ENCODE results near the gene PPP6R2.
A peak's percentile ranks its signal among the peaks of the same experiment; 100 is the strongest.

PPP6R2 gene

DNA sequence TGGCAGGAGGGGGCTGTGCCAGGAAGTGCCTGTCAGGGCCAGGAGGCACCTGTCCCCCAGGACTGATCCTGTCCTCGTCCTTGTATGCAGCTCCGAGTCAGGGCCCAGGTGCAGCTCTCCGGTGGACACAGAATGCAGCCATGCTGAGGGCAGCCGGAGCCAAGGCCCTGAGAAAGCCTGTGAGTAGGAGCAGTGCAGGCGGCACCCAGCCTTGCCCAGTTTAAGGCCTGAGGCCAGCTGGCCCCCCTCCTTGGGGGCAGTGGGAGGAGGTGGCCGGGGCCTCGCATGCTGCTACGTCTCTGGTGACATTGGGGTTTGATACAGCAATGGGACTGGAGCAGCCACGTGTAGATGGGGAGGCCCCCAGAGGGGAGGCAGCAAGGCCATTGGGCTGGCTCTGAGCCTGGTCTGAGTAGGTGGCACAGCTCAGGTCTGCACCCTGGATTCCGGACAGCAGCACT is 96.8 kb downstream of the PPP6R2 start (continued):
- TF ChIP-seq, protein P1, sequence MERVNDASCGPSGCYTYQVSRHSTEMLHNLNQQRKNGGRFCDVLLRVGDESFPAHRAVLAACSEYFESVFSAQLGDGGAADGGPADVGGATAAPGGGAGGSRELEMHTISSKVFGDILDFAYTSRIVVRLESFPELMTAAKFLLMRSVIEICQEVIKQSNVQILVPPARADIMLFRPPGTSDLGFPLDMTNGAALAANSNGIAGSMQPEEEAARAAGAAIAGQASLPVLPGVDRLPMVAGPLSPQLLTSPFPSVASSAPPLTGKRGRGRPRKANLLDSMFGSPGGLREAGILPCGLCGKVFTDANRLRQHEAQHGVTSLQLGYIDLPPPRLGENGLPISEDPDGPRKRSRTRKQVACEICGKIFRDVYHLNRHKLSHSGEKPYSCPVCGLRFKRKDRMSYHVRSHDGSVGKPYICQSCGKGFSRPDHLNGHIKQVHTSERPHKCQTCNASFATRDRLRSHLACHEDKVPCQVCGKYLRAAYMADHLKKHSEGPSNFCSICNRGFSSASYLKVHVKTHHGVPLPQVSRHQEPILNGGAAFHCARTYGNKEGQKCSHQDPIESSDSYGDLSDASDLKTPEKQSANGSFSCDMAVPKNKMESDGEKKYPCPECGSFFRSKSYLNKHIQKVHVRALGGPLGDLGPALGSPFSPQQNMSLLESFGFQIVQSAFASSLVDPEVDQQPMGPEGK (tag by site-specific recombination; IDR thresholded peaks at IDR 0.05), result 0 out of 2 replicates have a peak, but pooled peaks have one; percentile 10

DNA sequence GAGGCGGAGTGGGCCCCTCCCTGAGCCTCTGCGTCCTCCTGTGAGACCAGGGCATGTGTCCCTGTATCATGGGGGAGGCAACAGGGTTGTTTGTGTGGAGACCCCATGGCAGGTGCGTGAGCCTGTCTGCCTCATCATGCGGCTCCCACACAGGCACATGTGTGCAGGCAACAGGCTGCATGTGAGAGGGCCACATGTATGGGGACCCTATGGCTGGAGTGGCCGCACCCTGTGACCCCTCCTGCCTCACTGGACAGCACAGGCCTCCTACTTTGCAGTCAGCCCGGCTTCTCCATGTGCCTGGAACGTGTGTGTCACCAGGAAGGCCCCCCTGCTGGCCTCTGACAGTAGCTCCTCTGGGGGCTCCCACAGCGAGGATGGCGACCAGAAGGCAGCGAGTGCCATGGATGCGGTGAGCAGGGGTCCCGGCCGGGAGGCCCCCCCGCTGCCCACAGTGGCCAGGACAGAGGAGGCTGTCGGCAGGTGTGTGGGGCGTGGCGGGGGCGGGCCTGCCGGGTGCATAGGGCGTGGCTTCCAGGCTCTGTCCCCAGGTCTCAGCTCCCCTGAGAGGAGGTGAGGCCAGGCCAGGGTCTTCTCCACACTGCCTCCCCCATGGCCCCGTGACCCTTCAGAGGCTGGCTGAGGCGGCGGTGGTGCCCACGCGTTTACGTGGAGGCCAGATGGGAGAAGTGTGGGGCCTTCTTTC is 97.6 kb downstream of the PPP6R2 start:
- CTCF ChIA-PET, result no interaction called here
- H3K36me3 ChIP-seq (ENCODE audit: control insufficient read depth in 2 of 2, insufficient read depth in 1 of 2, low read length in 2 of 2), result peaks cover 0 to 88% of the 10 kb centered on the region in 2 experiments; a peak in 2 of 3 replicates
- peak; percentile 68 for TF ChIP-seq SCRT2 (tag by site-specific recombination; IDR thresholded peaks at IDR 0.05)
- peak; percentile 62 for TF ChIP-seq GLIS2 (tag by site-specific recombination; IDR thresholded peaks at IDR 0.05)
- peak; percentile 28; the same call in 1 of the 2 replicates for TF ChIP-seq GLIS1 (tag by site-specific recombination; IDR thresholded peaks at IDR 0.05)
- TF ChIP-seq KLF8 (tag by site-specific recombination; IDR thresholded peaks at IDR 0.05), result peak; percentile 90; the same call in 1 of the 2 replicates
- peak; percentile 51; the same call in 1 of the 2 replicates for TF ChIP-seq KLF10 (tag by site-specific recombination; IDR thresholded peaks at IDR 0.05)
- TF ChIP-seq, protein P2, sequence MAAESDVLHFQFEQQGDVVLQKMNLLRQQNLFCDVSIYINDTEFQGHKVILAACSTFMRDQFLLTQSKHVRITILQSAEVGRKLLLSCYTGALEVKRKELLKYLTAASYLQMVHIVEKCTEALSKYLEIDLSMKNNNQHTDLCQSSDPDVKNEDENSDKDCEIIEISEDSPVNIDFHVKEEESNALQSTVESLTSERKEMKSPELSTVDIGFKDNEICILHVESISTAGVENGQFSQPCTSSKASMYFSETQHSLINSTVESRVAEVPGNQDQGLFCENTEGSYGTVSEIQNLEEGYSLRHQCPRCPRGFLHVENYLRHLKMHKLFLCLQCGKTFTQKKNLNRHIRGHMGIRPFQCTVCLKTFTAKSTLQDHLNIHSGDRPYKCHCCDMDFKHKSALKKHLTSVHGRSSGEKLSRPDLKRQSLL (tag by site-specific recombination; IDR thresholded peaks at IDR 0.05), result no peak
- TF ChIP-seq ZIC2 (tag by site-specific recombination; IDR thresholded peaks at IDR 0.05), result peak; percentile 40
- TF ChIP-seq KLF9 (tag by site-specific recombination; IDR thresholded peaks at IDR 0.05; ENCODE audit: low read depth), result peak; percentile 81
- TF ChIP-seq, protein P3, sequence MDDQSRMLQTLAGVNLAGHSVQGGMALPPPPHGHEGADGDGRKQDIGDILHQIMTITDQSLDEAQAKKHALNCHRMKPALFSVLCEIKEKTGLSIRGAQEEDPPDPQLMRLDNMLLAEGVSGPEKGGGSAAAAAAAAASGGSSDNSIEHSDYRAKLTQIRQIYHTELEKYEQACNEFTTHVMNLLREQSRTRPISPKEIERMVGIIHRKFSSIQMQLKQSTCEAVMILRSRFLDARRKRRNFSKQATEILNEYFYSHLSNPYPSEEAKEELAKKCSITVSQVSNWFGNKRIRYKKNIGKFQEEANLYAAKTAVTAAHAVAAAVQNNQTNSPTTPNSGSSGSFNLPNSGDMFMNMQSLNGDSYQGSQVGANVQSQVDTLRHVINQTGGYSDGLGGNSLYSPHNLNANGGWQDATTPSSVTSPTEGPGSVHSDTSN (CRISPR knock-in tag; IDR thresholded peaks at IDR 0.05), result no peak; the same call in 1 of the 2 replicates
- TF ChIP-seq ZNF677 (tag by site-specific recombination; IDR thresholded peaks at IDR 0.05), result no peak
- TF ChIP-seq KLF1 (tag by site-specific recombination; IDR thresholded peaks at IDR 0.05), result peak; percentile 53; the same call in 1 of the 2 replicates
- H3K27ac ChIP-seq (ENCODE audit: extremely low read depth, low read depth, low read length), result no peak overlapping the region
- H3K9me3 ChIP-seq (ENCODE audit: control insufficient read depth, insufficient read depth, low read depth, low read length), result no peaks in the 10 kb centered on the region
- POLR2A ChIA-PET, result no interaction called here
- H3K4me1 ChIP-seq (ENCODE audit: control insufficient read depth, insufficient read depth, low read length), result no peaks in the 10 kb centered on the region; the same call in 1 of the 2 replicates
- no peak overlapping the region for H3K4me3 ChIP-seq (ENCODE audit: low read depth, low read length)

DNA sequence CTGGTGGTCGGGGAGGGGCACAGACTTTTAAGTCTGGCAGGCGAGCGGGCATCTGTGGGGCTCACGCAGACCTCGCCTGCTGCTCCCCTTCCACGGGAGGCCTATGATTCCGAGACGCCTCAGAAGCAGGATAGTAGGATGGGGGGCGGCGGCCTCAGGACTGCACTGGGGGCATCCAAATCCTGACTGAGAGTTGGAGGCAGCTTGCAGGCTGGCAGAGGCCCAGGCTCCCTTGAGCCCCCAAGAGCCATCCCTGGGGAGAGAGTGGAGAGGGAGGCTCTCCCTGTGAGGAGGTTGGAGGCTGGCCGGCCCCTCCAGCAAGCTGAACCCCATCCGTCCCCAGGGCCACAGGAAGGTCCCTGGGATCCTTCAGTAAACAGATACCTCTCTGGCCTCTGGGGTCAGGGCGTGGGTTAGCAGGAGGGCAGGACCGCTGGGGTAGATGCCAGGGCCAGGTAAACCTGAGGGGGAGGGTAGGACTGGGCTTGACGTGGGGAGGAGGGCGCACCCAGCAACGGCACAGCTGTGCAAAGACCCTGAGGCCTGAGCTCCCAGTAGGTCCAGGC is 98.4 kb downstream of the PPP6R2 start:
- POLR2A ChIA-PET, result interaction anchor here (0.6 kb wide), 1 partner anchor 55 kb away, joined by 6 read pairs; no protein-coding TSS in a partner anchor
- CTCF ChIA-PET, result no interaction called here

DNA sequence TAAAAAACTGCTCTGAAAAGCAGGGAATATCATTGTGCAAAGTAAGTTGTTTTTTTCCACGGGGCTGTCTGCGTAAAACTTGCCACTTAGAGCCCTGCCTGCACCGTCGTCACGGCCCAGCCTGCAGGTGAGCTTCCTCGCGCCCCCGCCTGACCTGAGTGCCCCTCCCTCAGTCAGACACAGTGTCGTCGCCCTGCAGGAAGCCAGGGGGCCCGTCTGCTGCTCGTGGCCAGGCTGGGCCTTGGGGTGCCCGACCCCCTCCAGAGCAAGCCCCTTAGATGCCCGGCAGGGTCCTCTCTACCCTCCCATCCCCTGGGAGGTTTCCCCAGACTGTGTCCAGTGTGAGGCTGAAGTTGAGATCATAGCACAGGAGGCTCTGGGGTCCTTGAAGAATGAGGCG is 100.1 kb downstream of the PPP6R2 start:
- ChIA-PET CTCF (interaction anchor here (1.5 kb wide), 1 partner anchor 82 kb away, joined by 4 read pairs; the partner anchor contains the start of gene SCO2), POLR2A (interaction anchor here (0.9 to 3.0 kb wide), 2 partner anchors 27 to 192 kb away, joined by 3 to 9 read pairs; partner anchors contain the start of gene HDAC10)
- H3K27ac ChIP-seq (ENCODE audit: extremely low read depth, low read depth, low read length), result peak overlapping the region; percentile 58; the same call in 1 of the 2 replicates
- H3K9me3 ChIP-seq (ENCODE audit: control insufficient read depth, insufficient read depth, low read depth, low read length), result no peaks in the 10 kb centered on the region
- H3K4me1 ChIP-seq (ENCODE audit: control insufficient read depth, insufficient read depth, low read length), result no peaks in the 10 kb centered on the region; the same call in 1 of the 2 replicates
- TF ChIP-seq, protein P4, sequence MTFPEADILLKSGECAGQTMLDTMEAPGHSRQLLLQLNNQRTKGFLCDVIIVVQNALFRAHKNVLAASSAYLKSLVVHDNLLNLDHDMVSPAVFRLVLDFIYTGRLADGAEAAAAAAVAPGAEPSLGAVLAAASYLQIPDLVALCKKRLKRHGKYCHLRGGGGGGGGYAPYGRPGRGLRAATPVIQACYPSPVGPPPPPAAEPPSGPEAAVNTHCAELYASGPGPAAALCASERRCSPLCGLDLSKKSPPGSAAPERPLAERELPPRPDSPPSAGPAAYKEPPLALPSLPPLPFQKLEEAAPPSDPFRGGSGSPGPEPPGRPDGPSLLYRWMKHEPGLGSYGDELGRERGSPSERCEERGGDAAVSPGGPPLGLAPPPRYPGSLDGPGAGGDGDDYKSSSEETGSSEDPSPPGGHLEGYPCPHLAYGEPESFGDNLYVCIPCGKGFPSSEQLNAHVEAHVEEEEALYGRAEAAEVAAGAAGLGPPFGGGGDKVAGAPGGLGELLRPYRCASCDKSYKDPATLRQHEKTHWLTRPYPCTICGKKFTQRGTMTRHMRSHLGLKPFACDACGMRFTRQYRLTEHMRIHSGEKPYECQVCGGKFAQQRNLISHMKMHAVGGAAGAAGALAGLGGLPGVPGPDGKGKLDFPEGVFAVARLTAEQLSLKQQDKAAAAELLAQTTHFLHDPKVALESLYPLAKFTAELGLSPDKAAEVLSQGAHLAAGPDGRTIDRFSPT (tag by site-specific recombination; IDR thresholded peaks at IDR 0.05), result no peak
- TF ChIP-seq, protein P1 (tag by site-specific recombination; IDR thresholded peaks at IDR 0.05), result 0 out of 2 replicates have a peak, but pooled peaks have one; percentile 15
- TF ChIP-seq ZBTB17 (tag by site-specific recombination; IDR thresholded peaks at IDR 0.05) (0 out of 2 replicates have a peak, but pooled peaks have one; percentile 42), ZNF404 (tag by site-specific recombination; IDR thresholded peaks at IDR 0.05) (no peak), GLIS1 (tag by site-specific recombination; IDR thresholded peaks at IDR 0.05) (peak; percentile 34; the same call in 1 of the 2 replicates), ZNF629 (tag by site-specific recombination; IDR thresholded peaks at IDR 0.05) (0 out of 2 replicates have a peak, but pooled peaks have one; percentile 30), GLIS2 (tag by site-specific recombination; IDR thresholded peaks at IDR 0.05) (peak; percentile 66), ZIC2 (tag by site-specific recombination; IDR thresholded peaks at IDR 0.05) (peak; percentile 93)
- peaks cover 0 to 88% of the 10 kb centered on the region in 2 experiments; a peak in 1 of 3 replicates for H3K36me3 ChIP-seq (ENCODE audit: control insufficient read depth in 2 of 2, insufficient read depth in 1 of 2, low read length in 2 of 2)
- H3K4me3 ChIP-seq (ENCODE audit: low read depth, low read length), result no peak overlapping the region

More for the DNA sequence above, 98.4 kb downstream of the PPP6R2 start:
- no peaks in the 10 kb centered on the region; the same call in 1 of the 2 replicates for H3K4me1 ChIP-seq (ENCODE audit: control insufficient read depth, insufficient read depth, low read length)
- TF ChIP-seq ZNF623 (tag by site-specific recombination; IDR thresholded peaks at IDR 0.05), result peak; percentile 88
- no peak for TF ChIP-seq PRDM1 (tag by site-specific recombination; IDR thresholded peaks at IDR 0.05)
- H3K4me3 ChIP-seq (ENCODE audit: low read depth, low read length), result no peak overlapping the region
- no peak overlapping the region for H3K27ac ChIP-seq (ENCODE audit: extremely low read depth, low read depth, low read length)
- H3K36me3 ChIP-seq (ENCODE audit: control insufficient read depth in 2 of 2, insufficient read depth in 1 of 2, low read length in 2 of 2), result peaks cover 0 to 87% of the 10 kb centered on the region in 2 experiments; a peak in 1 of 3 replicates
- no peaks in the 10 kb centered on the region for H3K9me3 ChIP-seq (ENCODE audit: control insufficient read depth, insufficient read depth, low read depth, low read length)
